K562 (cell line): ENCODE results near the gene RABEPK. TPM values are rescaled to one million over a fixed set of nuclear protein-coding genes. Genes with fewer than 3 reads are reported as not detected.
A peak's percentile ranks its signal among the peaks of the same experiment; 100 is the strongest.

Experiments used
- CBX1 ChIP-seq: sonication (generic); IDR thresholded peaks from 2 replicates; pipeline ENCODE4 v1.6.1; 2016; ENCODE audit warnings: antibody characterized with exemption, low read depth, mild to moderate bottlenecking
- CREB1 ChIP-seq, 2 experiments: sonication (generic) in 1 of 2; formaldehyde crosslinking in 1 of 2; IDR thresholded peaks; 2 replicates each; pipeline versions ENCODE4 v1.6.1 to v1.8.0; 2012 to 2022; ENCODE audit warnings: inconsistent platforms in 1 of 2, mild to moderate bottlenecking in 1 of 2, missing genetic modification reagents in 1 of 2, moderate library complexity in 1 of 2
- CTCFL ChIP-seq: IDR thresholded peaks from 2 replicates; pipeline ENCODE4 v1.6.1; 2011; ENCODE audit warnings: borderline replicate concordance, low read depth, mild to moderate bottlenecking, moderate library complexity, low read length; ENCODE audit not compliant: insufficient read depth, poor library complexity, severe bottlenecking
- HSF4 ChIP-seq: fragments of 250-450 bp; sonication (Bioruptor Pico); IDR thresholded peaks from 2 replicates; pipeline ENCODE4 v2.1.2; 2022; ENCODE audit warnings: mild to moderate bottlenecking, moderate library complexity, borderline replicate concordance
- KDM5B ChIP-seq: fragments of 200-600 bp; sonication (generic); IDR thresholded peaks from 2 replicates; pipeline ENCODE4 v1.6.1; 2012; ENCODE audit warnings: low read depth, mild to moderate bottlenecking, moderate library complexity, low read length, control low read depth, inconsistent platforms; ENCODE audit not compliant: insufficient replicate concordance
- NBN ChIP-seq: fragments of 450-650 bp; IDR thresholded peaks from 2 replicates; pipeline ENCODE4 v1.6.1; 2016; ENCODE audit warnings: low read depth, mild to moderate bottlenecking
- NFE2 ChIP-seq: IDR thresholded peaks from 2 replicates; pipeline ENCODE4 v1.6.1; 2014; ENCODE audit warnings: antibody characterized with exemption, low read depth
- NR2F6 ChIP-seq: fragments of 450-650 bp; formaldehyde crosslinking; IDR thresholded peaks from 2 replicates; pipeline ENCODE4 v1.4.0; 2020; ENCODE audit warnings: mild to moderate bottlenecking
- RFX1 ChIP-seq: fragments of 450-650 bp; IDR thresholded peaks from 2 replicates; pipeline ENCODE4 v1.6.1; 2016; ENCODE audit warnings: mild to moderate bottlenecking, moderate library complexity
- RHOXF2B ChIP-seq: fragments of 250-450 bp; sonication (Bioruptor Pico); conservative IDR thresholded peaks from 2 replicates; pipeline ENCODE4 v1.5.1; 2021
- ZNF165 ChIP-seq: fragments of 250-450 bp; sonication (Bioruptor Pico); IDR thresholded peaks from 2 replicates; pipeline ENCODE4 v1.4.0; 2020; ENCODE audit warnings: borderline replicate concordance
- ZNF224 ChIP-seq: sonication (generic); formaldehyde crosslinking; IDR thresholded peaks from 2 replicates; pipeline ENCODE4 v1.8.0; 2022; ENCODE audit warnings: mild to moderate bottlenecking, missing genetic modification reagents
- ZNF354B ChIP-seq: fragments of 250-450 bp; sonication (Bioruptor Pico); IDR thresholded peaks from 2 replicates; pipeline ENCODE4 v1.4.0; 2020
- ZNF589 ChIP-seq: fragments of 200-800 bp; sonication (Bioruptor generic); IDR thresholded peaks from 2 replicates; pipeline ENCODE4 v1.6.1; 2016; ENCODE audit warnings: low read depth, missing genetic modification characterization, missing compliant biosample characterization
- ZNF655 ChIP-seq: fragments of 250-450 bp; sonication (Bioruptor Pico); IDR thresholded peaks from 2 replicates; pipeline ENCODE4 v1.5.0; 2021
- ZNF707 ChIP-seq: fragments of 250-450 bp; sonication (Bioruptor Pico); conservative IDR thresholded peaks from 2 replicates; pipeline ENCODE4 v1.8.0; 2022; ENCODE audit warnings: inconsistent platforms, mild to moderate bottlenecking, moderate library complexity
- polyA plus RNA-seq, 8 experiments: library from polyadenylated mRNA; depleted of rRNA in 4 of 8; stranded (reverse) in 5 of 8; unstranded in 3 of 8; fragments of >200 nt; fragmentation: Nextera tagmentation in 2 of 8; fragmentation: Illumina TruSeq in 1 of 8; extraction: Ambion mirVana in 2 of 8; extraction: Trizol in 1 of 8; gene quantifications; 2 replicates each; pipeline versions ENCODE4 v1.2.1 to v1.2.3, GENCODE V29; 2011 to 2014; ENCODE audit warnings: inconsistent platforms in 1 of 8, missing spikeins in 1 of 8
- total RNA-seq, 7 experiments: library from RNA; depleted of rRNA in 6 of 7; stranded (reverse); fragments of >200 nt in 6 of 7; fragmentation: Illumina TruSeq in 2 of 7; extraction: Trizol in 2 of 7; gene quantifications; 2 replicates each; pipeline versions ENCODE4 v1.2.1 to v1.2.3, GENCODE V29; 2011 to 2021; ENCODE audit warnings: low replicate concordance in 1 of 7
- TF ChIP-seq, protein P1 (sequence below): sonication (generic); formaldehyde crosslinking; IDR thresholded peaks from 2 replicates; pipeline ENCODE4 v1.8.0; 2022; ENCODE audit warnings: mild to moderate bottlenecking, missing genetic modification reagents, borderline replicate concordance

The RABEPK gene
- total and polyA plus RNA-seq, 9 of the 15 experiments (the other 6 are each of a cell fraction or from before 2014, with no cell fraction given): 38.3 to 113 (median 52.8) TPM

DNA sequence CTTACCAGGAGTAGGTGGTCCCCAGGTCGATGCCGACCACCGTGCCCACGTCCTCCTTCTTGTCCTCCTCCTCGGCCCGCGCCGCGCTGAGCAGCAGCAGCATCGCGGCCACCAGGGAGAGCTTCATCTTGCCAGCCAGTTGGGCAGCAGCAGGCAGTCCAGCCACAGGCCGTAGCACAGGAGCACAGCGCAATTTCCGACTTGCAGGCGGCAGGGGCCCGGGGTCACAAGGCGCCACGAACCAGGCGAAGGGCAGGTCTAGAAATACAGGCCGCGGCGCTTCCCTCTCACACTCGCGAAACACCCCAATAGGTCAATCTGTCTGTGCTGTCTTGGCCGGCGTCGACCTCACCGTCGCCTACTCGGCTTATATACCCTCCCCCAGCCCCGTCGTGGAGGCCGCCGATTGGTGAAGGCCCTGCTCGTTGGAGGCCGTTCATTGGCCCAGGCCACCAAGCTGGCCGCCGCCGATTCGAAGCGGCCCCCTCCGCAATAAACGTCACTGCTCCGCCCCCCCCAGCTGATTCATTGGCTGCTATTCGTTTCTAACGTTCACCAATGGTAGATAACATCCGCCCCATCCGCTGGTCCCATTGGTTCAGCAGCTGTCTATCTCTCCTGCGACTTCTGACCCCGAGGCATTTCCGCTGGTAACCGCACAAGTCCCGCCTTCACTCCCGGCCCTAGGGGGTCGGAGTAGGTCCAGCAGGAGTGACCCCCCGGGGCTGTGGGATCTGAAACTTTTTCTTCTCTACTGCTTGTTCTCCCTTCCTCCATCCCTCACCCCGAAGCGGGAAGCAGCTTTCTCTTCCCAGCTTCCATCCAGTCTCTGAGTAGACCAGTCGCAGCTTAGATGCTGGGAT lies 40.9 kb downstream of the RABEPK start, which contains the start of gene HSPA5 (continued):
- TF ChIP-seq ZNF655 (CRISPR knock-in tag): no peak
- peak; percentile 86 for TF ChIP-seq CBX1
- no peak for TF ChIP-seq ZNF354B (CRISPR knock-in tag)
- no peak for TF ChIP-seq RFX1
- TF ChIP-seq NBN: no peak
- peak; percentile 94 for TF ChIP-seq CREB1 (IDR thresholded peaks at IDR 0.05)
- peak; percentile 94 for TF ChIP-seq CREB1 (CRISPR knock-in tag; IDR thresholded peaks at IDR 0.05)
- no peak for TF ChIP-seq NR2F6
- no peak for TF ChIP-seq ZNF165
- peak; percentile 3; the same call in 1 of the 2 replicates for TF ChIP-seq NFE2
- TF ChIP-seq RHOXF2B (CRISPR knock-in tag): peak; percentile 91
- TF ChIP-seq ZNF707 (CRISPR knock-in tag): no peak
- peak; percentile 0 for TF ChIP-seq CTCFL
- TF ChIP-seq, protein P1, sequence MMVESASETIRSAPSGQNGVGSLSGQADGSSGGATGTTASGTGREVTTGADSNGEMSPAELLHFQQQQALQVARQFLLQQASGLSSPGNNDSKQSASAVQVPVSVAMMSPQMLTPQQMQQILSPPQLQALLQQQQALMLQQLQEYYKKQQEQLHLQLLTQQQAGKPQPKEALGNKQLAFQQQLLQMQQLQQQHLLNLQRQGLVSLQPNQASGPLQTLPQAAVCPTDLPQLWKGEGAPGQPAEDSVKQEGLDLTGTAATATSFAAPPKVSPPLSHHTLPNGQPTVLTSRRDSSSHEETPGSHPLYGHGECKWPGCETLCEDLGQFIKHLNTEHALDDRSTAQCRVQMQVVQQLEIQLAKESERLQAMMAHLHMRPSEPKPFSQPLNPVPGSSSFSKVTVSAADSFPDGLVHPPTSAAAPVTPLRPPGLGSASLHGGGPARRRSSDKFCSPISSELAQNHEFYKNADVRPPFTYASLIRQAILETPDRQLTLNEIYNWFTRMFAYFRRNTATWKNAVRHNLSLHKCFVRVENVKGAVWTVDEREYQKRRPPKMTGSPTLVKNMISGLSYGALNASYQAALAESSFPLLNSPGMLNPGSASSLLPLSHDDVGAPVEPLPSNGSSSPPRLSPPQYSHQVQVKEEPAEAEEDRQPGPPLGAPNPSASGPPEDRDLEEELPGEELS: peak; percentile 73; the same call in 1 of the 2 replicates
- 0 out of 2 replicates have a peak, but pooled peaks have one; percentile 26 for TF ChIP-seq ZNF589 (CRISPR knock-in tag)
- TF ChIP-seq ZNF224 (CRISPR knock-in tag): no peak; the same call in 1 of the 2 replicates
- peak; percentile 98 for TF ChIP-seq KDM5B
- no peak for TF ChIP-seq HSF4 (CRISPR knock-in tag)
